ENCODE measurements around the gene CCDC6.
"Not testable (repeated sequence)": the region's sequence is repeated elsewhere in the genome, so short reads cannot be mapped to it uniquely, and the experiment has no call there.

CCDC6 gene

GRCh38 chr10:59905066-59905730, 1.2 kb downstream of the CCDC6 start:
- peak; percentile 35 for DNase-seq

GRCh38 chr10:59904426-59905065, 1.8 kb downstream of the CCDC6 start:
- no peak for DNase-seq

- no peak for DNase-seq
Observed at GRCh38 chr10:59903871-59904270, 2.5 kb downstream of the CCDC6 start.

GRCh38 chr10:59902016-59902415, 4.3 kb downstream of the CCDC6 start:
- DNase-seq, result no peak

DNA sequence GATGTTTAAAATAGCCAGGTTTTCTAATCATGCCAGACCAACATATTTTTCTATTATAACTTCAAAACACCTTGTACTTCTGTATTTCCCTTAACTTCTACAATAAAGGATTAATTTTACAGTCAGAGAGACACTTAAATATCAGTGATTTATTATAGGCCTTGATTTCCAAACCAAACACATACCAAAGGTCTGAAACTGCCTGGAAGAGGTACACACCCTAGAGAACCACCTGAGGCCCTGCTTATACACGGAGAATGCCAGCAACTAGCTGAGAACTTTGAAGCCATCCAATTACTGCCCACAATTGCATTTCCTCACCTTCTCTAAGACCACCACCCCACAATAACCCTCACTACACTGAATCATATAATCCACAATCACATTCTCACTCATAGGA, 4.9 kb downstream of the CCDC6 start:
- DNase-seq, result no peak

- DNase-seq, result no peak
Observed at GRCh38 chr10:59900048-59900727, 6.2 kb downstream of the CCDC6 start.

DNA sequence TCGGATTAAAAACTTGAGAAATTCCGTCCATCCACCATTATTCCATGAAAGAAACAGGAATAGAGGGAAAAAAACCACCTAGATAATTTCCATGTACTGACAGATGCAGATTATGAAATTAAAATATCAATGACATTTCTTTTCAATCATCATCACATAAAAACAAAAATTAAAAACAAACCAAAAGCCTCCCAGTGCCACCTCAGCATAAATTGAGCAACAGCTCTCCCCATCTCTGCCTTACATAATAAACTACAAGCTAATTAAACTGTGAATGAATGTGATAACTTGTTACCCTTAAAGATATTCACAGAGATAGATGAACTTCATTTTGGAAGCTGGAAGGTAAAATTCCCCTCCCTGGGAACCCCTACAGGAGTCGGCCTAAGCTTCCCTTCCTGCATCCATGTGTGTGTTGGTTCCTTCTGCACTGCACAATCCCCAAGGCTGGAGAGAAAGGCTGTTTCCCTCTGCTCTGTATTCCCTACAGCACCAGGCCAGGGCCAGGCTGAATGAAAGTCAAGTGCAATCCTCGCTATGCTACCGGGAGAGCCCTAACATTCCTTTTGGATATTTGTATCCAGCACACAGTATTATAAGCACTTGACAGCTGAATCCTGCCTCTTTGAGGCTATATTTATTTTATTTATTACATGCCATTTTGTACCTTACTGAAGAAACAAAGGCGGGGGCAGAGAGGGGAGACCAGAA, 8.1 kb downstream of the CCDC6 start:
- DNase-seq, result no peak

DNA sequence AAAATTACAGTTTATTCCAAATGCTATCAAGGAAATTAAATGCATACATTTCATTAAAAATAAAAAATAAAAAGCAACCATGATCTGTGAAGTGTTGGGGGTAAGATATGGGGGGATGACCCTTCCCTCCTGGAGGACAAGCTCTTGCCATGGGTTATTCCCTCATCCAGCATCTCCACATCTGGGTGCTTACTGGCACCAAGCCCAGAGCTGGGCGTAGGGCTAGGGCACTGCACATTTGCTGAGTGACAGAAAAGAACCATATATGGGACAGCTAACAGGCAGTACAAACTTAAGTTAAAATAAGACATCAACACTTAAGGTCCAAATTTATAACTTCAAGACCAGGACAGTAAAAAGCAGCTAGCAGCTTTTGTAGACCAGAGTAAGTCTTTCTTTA, 10.2 kb downstream of the CCDC6 start:
- no peak for DNase-seq

GRCh38 chr10:59895629-59896116, 10.7 kb downstream of the CCDC6 start:
- no peak for DNase-seq

DNA sequence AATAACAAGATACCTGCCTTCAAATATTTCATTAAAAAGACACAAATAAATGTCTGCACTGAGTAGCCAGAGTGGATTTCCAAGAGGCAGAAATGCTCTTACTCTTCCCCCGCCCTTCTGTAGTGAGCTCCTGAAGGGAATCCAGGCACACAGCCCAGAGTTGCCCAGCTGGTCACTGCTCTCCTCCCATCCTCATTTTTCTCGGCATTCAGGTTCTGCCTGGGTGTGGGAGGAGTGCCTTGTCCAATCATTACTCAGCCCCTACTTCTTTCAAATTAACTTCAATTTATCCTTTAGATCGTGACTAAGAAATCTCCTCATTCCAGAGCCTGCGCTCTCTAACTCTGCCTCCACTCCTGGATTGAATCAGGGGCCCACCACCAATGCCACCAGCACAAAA, 12.2 kb downstream of the CCDC6 start:
- no peak for DNase-seq

DNA sequence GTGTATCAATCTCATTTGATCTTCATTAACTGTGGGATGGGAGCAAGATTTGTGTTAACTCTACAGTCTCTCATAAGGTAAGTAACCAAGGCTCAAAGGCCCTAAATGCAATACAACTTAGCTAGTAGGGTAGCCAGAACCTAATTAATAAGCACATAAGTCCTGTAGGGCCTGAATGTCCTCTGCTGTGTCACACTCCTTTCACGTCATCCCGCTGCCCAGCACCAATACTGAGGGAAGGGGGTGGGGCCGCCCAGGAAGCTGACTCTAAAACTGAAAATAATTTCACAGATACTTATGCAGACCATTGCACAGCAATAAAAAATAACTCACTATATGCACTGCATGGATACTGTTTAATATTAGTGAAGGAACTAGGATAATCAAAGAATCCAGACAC, 13.7 kb downstream of the CCDC6 start:
- no peak for DNase-seq

- DNase-seq, result no peak
Observed at GRCh38 chr10:59891936-59892335, 14.4 kb downstream of the CCDC6 start.

GRCh38 chr10:59891349-59891748, 15.0 kb downstream of the CCDC6 start:
- DNase-seq, result no peak

DNA sequence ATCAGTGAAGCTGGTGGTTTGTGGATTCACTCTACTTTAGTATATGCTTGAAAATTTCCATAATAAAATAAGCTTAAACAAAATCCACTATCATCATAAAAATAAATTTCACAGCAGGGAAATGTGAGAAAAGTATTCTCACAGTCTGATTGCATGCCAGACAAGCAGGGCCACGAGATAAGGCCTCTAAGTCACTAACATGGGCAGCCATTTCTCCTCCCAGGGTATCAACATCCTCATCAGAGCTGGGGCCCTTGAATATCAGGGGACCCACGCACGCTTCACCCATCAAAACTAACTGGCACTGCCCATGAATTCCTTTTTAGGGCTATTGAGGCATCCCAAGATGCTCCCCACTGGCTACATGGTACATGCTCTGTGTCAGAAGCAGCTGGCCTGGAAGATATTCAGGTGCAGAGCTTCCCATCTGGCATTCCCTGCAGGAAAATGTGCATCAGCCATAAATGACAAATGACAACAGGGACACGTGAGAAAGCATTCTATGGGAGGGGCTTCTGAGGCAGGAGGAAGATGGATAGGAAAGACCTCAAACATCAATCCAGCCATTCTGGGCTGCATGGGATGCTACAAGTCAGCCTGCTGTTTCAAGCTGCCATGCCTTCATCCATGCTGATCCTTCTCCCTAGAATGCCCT, 17.4 kb downstream of the CCDC6 start:
- no peak for DNase-seq

DNA sequence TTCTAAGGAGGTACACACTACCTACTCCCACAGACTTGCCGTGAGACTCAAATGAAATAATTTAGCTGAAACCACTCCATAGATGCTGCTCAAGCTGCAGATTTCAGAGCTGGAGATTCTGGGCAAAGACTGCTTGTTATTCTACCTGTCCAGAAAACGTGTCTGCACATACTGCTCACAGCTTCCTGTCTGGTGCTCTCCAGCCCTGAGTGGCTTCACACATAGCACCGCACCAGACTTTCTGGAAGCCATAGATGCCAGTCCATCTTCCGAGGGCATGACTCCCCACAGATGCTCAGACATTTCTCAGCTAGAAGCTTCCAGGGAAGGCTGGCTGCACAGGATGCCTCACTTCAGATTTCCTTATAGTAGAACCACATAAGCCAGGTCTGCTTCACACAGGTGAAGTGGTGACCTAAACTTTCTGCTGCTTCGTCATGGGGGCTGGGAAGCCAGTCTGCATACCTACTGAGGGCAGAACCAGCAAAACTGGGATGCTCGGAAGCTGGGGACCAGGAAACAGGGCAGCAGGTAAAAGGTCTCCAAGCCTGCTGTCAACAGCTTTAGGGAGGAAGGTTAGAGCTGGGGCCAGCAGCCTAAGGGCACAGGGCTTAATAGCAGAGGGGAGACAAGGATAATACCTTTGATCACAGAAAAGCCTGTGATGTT, 18.2 kb downstream of the CCDC6 start:
- peak; percentile 20 for DNase-seq

DNA sequence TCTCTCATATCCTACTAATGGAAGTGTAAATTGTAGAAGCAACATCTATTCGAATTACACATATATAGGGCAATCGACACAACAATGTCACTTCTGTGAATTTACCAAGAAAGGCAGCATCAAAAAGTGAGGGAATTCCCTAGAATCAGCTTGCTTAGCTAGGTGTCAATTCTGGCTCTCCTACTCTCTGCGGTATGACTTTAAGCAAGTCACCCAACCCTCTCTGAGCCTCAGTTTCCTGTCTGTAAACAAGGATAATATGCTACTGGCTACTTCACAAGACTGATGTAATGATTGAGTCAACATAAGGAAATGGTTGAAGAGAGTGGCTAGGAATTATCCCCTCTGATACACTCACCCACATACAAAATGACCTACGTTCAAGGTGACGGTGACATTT, 19.4 kb downstream of the CCDC6 start:
- no peak for DNase-seq

DNA sequence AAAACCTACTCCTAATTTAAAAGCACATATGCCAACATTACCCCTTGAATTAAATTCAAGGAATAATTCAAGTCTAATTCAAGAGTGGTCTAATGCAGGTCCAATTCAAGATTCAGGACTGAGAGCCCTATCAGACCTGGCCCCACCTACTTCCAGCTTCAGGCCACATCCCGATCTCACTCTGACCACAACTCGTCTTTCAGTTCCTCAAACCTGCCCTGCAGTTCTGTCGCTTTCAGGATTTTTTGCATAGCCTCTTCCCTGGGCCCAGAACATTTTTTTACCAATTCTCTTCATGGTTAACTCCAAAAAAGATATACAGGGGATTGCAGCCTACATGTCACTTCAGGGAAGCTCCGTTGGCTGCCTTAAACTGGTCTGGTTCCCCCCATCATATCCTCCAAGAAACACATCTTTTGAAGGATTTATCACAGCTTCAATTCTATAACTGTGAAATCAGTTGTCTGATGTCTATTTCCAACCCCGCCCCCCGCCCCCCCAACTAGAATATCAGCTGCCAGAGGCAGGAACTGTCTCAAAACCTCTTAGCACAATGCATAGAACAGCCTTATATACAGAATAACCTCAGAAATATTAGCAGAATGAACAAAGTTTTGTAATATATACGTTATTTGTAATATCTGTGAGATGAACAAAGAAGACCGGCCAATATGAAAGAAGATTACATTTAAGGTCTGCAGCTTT, 20.8 kb downstream of the CCDC6 start:
- DNase-seq, result peak; percentile 14

- DNase-seq, result not testable (repeated sequence)
Observed at GRCh38 chr10:59884893-59885292, 21.5 kb downstream of the CCDC6 start.

DNA sequence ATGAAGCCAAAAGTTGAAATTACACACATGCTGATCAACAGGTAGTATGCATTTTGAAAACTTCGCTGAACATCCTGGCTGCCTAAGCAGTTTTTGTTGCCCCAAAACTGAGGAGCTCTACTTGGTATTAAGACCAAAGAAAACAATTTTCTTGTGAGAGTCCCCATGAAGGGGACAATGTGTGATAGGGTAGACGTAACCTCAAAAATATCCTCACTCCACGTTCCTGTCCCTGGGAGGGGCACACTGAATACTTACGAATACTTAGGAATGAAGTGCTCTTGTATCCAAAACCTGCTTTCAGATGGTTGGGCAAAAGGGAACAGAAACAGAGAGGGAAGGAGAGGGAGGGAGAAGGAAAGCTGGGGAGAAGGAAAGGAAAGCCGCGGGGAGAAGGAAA, 24.7 kb downstream of the CCDC6 start:
- DNase-seq, result no peak

GRCh38 chr10:59880971-59881510, 25.3 kb downstream of the CCDC6 start:
- peak; percentile 43 for DNase-seq

DNA sequence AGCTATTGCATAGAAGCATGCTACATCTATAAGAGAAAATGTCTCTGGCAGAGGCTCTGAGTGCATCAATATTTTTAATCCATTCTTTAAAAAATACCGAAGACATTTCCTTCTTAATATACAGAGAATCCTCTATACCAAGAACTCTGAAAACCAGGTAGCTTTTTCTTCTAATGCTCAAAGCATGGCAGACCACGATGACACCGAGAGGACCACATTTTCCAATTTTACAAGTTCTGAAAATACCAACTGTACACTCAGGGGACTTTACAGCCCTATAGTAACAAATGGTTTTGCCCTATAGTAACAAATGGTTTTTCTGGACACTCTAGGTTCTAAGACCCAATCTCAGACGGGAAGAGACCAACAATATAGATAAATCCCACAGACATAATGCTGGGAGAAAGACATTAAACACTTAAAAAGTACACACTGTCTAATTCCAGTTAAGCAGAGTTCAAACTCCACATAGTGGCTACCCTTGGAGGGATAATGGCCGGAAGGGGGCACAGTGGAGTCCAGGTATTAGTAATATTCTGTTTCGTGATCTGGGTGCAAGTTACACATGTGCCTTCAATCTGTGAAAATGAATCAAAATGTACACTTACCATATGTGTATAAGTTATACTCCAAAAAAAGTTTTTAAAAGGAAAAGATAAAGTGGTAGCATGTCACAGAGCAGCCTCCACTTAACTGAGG, 26.2 kb downstream of the CCDC6 start:
- DNase-seq, result no peak
